ENCODE measurements around the gene DBP. TPM values are rescaled to one million over a fixed set of nuclear protein-coding genes. Genes with fewer than 3 reads are reported as not detected.

The DBP gene
- total and polyA plus RNA-seq, 2 experiments from 2014 or later, result 5.7 to 6.3 TPM

- TF ChIP-seq ZNF462 (CRISPR knock-in tag; IDR thresholded peaks at IDR 0.05) (no peak), STAT1 (IDR thresholded peaks at IDR 0.05; ENCODE audit: unreplicated experiment) (no peak), JUNB (IDR thresholded peaks at IDR 0.05; ENCODE audit: unreplicated experiment) (no peak), POLR2AphosphoS5 (IDR thresholded peaks at IDR 0.05; ENCODE audit: low read depth) (no peak), ZNF331 (CRISPR knock-in tag; IDR thresholded peaks at IDR 0.05; ENCODE audit: low read depth) (no peak), EZH2 (IDR thresholded peaks at IDR 0.05; ENCODE audit: low read depth, unreplicated experiment) (no peak), ZNF114 (CRISPR knock-in tag; IDR thresholded peaks at IDR 0.05) (no peak)
- TF ChIP-seq, protein P1, sequence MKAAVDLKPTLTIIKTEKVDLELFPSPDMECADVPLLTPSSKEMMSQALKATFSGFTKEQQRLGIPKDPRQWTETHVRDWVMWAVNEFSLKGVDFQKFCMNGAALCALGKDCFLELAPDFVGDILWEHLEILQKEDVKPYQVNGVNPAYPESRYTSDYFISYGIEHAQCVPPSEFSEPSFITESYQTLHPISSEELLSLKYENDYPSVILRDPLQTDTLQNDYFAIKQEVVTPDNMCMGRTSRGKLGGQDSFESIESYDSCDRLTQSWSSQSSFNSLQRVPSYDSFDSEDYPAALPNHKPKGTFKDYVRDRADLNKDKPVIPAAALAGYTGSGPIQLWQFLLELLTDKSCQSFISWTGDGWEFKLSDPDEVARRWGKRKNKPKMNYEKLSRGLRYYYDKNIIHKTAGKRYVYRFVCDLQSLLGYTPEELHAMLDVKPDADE (IDR thresholded peaks at IDR 0.05), result no peak
- TF ChIP-seq, protein P2, sequence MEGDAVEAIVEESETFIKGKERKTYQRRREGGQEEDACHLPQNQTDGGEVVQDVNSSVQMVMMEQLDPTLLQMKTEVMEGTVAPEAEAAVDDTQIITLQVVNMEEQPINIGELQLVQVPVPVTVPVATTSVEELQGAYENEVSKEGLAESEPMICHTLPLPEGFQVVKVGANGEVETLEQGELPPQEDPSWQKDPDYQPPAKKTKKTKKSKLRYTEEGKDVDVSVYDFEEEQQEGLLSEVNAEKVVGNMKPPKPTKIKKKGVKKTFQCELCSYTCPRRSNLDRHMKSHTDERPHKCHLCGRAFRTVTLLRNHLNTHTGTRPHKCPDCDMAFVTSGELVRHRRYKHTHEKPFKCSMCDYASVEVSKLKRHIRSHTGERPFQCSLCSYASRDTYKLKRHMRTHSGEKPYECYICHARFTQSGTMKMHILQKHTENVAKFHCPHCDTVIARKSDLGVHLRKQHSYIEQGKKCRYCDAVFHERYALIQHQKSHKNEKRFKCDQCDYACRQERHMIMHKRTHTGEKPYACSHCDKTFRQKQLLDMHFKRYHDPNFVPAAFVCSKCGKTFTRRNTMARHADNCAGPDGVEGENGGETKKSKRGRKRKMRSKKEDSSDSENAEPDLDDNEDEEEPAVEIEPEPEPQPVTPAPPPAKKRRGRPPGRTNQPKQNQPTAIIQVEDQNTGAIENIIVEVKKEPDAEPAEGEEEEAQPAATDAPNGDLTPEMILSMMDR (conservative IDR thresholded peaks at IDR 0.05; ENCODE audit: low read depth in 2 of 2), result no peak
Observed at GRCh38 chr19:48651683-48652048, 14.5 kb upstream of the DBP start (continued).

Data from GM23338 (cell line).